ENCODE results near the gene MTCH2. TPM values are rescaled to one million over a fixed set of nuclear protein-coding genes. Genes with fewer than 3 reads are reported as not detected.
"Not testable (repeated sequence)": the region's sequence is repeated elsewhere in the genome, so short reads cannot be mapped to it uniquely, and the experiment has no call there.

The MTCH2 gene
- total and polyA plus RNA-seq, 2 experiments from 2014 or later = 72.6 to 271 TPM

- TF ChIP-seq CTCF (IDR thresholded peaks at IDR 0.05; ENCODE audit: low read depth, low read length) = no peak
- Histone ChIP-seq H3K36me3 (no peaks in the 10 kb centered on the region), H3K27ac (no peak overlapping the region), H3K4me3 (no peak overlapping the region), H3K27me3 (no peaks in the 10 kb centered on the region), H3K9me3 (ENCODE audit: low read depth) (no peaks in the 10 kb centered on the region), H3K4me1 (ENCODE audit: low read depth) (no peaks in the 10 kb centered on the region)
- DNase-seq (ENCODE audit: low read depth in 1 of 2, low spot score in 1 of 2) = no peak
These were observed 24.8 kb upstream of the MTCH2 start for GRCh38 chr11:47667135-47667534.

- H3K27ac ChIP-seq; DNase-seq (ENCODE audit: low read depth in 1 of 2, low spot score in 1 of 2); H3K4me3 ChIP-seq; H3K36me3 ChIP-seq; H3K27me3 ChIP-seq; H3K4me1 ChIP-seq (ENCODE audit: low read depth); H3K9me3 ChIP-seq (ENCODE audit: low read depth): not testable (repeated sequence)
These were observed 22.6 kb upstream of the MTCH2 start for GRCh38 chr11:47664936-47665335.

GRCh38 chr11:47661245-47661644, 18.9 kb upstream of the MTCH2 start:
- Histone ChIP-seq H3K27ac (no peak overlapping the region), H3K27me3 (no peaks in the 10 kb centered on the region), H3K4me3 (no peak overlapping the region), H3K4me1 (ENCODE audit: low read depth) (peaks cover 5% of the 10 kb centered on the region), H3K36me3 (no peaks in the 10 kb centered on the region), H3K9me3 (ENCODE audit: low read depth) (no peaks in the 10 kb centered on the region)
- no peak for DNase-seq (ENCODE audit: low read depth in 1 of 2, low spot score in 1 of 2)
- TF ChIP-seq CTCF (IDR thresholded peaks at IDR 0.05; ENCODE audit: low read depth, low read length) = no peak

- Histone ChIP-seq H3K9me3 (ENCODE audit: low read depth) (no peaks in the 10 kb centered on the region), H3K4me1 (ENCODE audit: low read depth) (peaks cover 5% of the 10 kb centered on the region), H3K4me3 (no peak overlapping the region), H3K36me3 (no peaks in the 10 kb centered on the region), H3K27ac (no peak overlapping the region), H3K27me3 (no peaks in the 10 kb centered on the region)
- TF ChIP-seq CTCF (IDR thresholded peaks at IDR 0.05; ENCODE audit: low read depth, low read length) = no peak
- peak; percentile 37 to 43 for DNase-seq (ENCODE audit: low read depth in 1 of 2, low spot score in 1 of 2)
These were observed 16.9 kb upstream of the MTCH2 start for GRCh38 chr11:47659276-47659675.

- TF ChIP-seq CTCF (IDR thresholded peaks at IDR 0.05; ENCODE audit: low read depth, low read length) = no peak
- no peak for DNase-seq (ENCODE audit: low read depth in 1 of 2, low spot score in 1 of 2)
- Histone ChIP-seq H3K27ac (no peak overlapping the region), H3K4me1 (ENCODE audit: low read depth) (peaks cover 5% of the 10 kb centered on the region), H3K4me3 (no peak overlapping the region), H3K9me3 (ENCODE audit: low read depth) (no peaks in the 10 kb centered on the region), H3K27me3 (no peaks in the 10 kb centered on the region), H3K36me3 (no peaks in the 10 kb centered on the region)
These were observed 14.0 kb upstream of the MTCH2 start for GRCh38 chr11:47656260-47656885.

GRCh38 chr11:47651818-47652469, 9.6 kb upstream of the MTCH2 start:
- no peaks in the 10 kb centered on the region for H3K27me3 ChIP-seq
- no peak overlapping the region for H3K27ac ChIP-seq
- no peak for DNase-seq (ENCODE audit: low read depth in 1 of 2, low spot score in 1 of 2)
- H3K4me1 ChIP-seq (ENCODE audit: low read depth) = no peaks in the 10 kb centered on the region
- H3K36me3 ChIP-seq = no peaks in the 10 kb centered on the region
- H3K9me3 ChIP-seq (ENCODE audit: low read depth) = no peaks in the 10 kb centered on the region
- TF ChIP-seq CTCF (IDR thresholded peaks at IDR 0.05; ENCODE audit: low read depth, low read length) = no peak
- no peak overlapping the region for H3K4me3 ChIP-seq

Data from cardiac muscle cell (in vitro differentiated cells and primary cell).